ENCODE measurements around the gene FBXL5. TPM values are rescaled to one million over a fixed set of nuclear protein-coding genes. Genes with fewer than 3 reads are reported as not detected.

FBXL5 gene
- total and polyA plus RNA-seq, 9 of the 15 experiments (the other 6 are each of a cell fraction or from before 2014, with no cell fraction given), result 6.0 to 35.2 (median 22.1) TPM

DNA sequence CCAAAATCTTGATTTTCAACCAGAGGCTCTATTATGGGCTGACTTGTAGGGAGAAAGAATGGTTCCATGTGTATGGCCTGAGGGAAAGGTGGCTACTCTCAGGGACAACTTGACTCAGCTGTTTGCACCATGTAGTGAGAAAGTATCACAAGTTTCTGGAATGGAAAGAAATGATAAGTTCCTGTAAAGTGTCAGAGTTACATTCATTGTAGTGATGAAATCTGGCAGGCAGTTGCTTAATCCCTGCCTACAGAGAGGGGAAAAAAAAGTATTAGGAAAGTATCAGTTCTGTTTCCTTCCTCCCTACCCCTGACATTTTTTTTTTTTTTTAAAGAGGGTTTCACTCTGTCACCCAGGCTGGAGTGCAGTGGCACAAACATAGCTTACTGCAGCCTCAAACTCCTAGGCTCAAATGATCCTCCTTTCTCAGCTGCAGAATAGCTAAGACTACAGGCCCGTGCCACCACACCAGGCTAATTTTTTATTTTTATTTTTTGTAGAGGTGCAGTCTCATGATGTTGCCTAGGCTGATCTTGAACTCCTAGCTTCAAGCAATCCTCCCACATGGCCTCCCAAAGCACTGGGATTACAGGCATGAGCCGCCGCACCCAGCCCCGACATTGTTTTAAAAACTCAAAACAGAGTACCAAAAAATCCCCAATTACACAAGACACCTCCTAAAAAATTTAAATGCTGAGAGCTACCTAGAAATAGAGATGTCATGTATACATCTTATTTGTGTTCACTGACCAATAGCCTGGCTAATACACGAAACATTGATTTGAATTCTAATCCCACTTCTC, 4.8 kb upstream of the FBXL5 start (continued):
- no peak for TF ChIP-seq HDAC2 (IDR thresholded peaks at IDR 0.05)
- peak in 1 of 2 experiments; percentile 32; a peak in 1 of 4 replicates for TF ChIP-seq TRIM24 (IDR thresholded peaks at IDR 0.05)
- no peak for TF ChIP-seq NR2C2 (CRISPR knock-in tag; IDR thresholded peaks at IDR 0.05)
- TF ChIP-seq NR2C2 (tag; IDR thresholded peaks at IDR 0.05), result peak; percentile 19; the same call in 1 of the 2 replicates
- TF ChIP-seq CEBPB (tag; IDR thresholded peaks at IDR 0.05), result peak; percentile 91
- TF ChIP-seq CEBPG (CRISPR knock-in tag; IDR thresholded peaks at IDR 0.05), result peak; percentile 56; the same call in 1 of the 2 replicates
- peak; percentile 91 to 99 for TF ChIP-seq CEBPG (tag; conservative IDR thresholded peaks at IDR 0.05 in 1 of 2, IDR thresholded peaks at IDR 0.05 in 1 of 2)
- peak; percentile 30; the same call in 1 of the 2 replicates for TF ChIP-seq JUND (IDR thresholded peaks at IDR 0.05; ENCODE audit: borderline replicate concordance, low read depth, low read length)
- no peak; the same call in 2 of the 3 replicates for TF ChIP-seq JUND (tag; IDR thresholded peaks at IDR 0.05; ENCODE audit: borderline replicate concordance, low read depth, low read length)
- TF ChIP-seq CREB3L1 (IDR thresholded peaks at IDR 0.05; ENCODE audit: borderline replicate concordance, low read depth), result no peak
- peak; percentile 27 for TF ChIP-seq MEIS2 (IDR thresholded peaks at IDR 0.05; ENCODE audit: partially characterized antibody)
- TF ChIP-seq, protein P1, sequence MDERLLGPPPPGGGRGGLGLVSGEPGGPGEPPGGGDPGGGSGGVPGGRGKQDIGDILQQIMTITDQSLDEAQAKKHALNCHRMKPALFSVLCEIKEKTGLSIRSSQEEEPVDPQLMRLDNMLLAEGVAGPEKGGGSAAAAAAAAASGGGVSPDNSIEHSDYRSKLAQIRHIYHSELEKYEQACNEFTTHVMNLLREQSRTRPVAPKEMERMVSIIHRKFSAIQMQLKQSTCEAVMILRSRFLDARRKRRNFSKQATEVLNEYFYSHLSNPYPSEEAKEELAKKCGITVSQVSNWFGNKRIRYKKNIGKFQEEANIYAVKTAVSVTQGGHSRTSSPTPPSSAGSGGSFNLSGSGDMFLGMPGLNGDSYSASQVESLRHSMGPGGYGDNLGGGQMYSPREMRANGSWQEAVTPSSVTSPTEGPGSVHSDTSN (CRISPR knock-in tag; IDR thresholded peaks at IDR 0.05; ENCODE audit: low read depth), result no peak
- TF ChIP-seq, protein P1 (tag; conservative IDR thresholded peaks at IDR 0.05; ENCODE audit: low read depth), result 0 out of 2 replicates have a peak, but pooled peaks have one; percentile 12
